Mesenchymal stem cell (in vitro differentiated cells and primary cell): ENCODE results near the gene RAD52.

Experiments used
- DNase-seq: peaks from one replicate; pipeline ENCODE4 v3.0.0-alpha.2; 2013
- H2AFZ ChIP-seq: one replicate; pipeline ENCODE4 v1.6.1; 2013; ENCODE audit warnings: low read depth, mild to moderate bottlenecking, control low read depth, inconsistent platforms, low read length, moderate library complexity
- H2AK5ac ChIP-seq: 2 replicates; pipeline ENCODE4 v1.6.1; 2013; ENCODE audit warnings: low read length, moderate library complexity, mild to moderate bottlenecking, inconsistent platforms; ENCODE audit not compliant: severe bottlenecking
- H2BK120ac ChIP-seq: one replicate; pipeline ENCODE4 v1.6.1; 2013; ENCODE audit warnings: low read depth, mild to moderate bottlenecking, inconsistent platforms, low read length, moderate library complexity
- H2BK12ac ChIP-seq, 2 experiments: one replicate each; pipeline ENCODE4 v1.6.1; 2013; ENCODE audit warnings: inconsistent platforms in 2 of 2, low read length in 2 of 2, mild to moderate bottlenecking in 2 of 2, moderate library complexity in 2 of 2, control low read depth in 1 of 2
- H2BK15ac ChIP-seq: one replicate; pipeline ENCODE4 v1.6.1; 2013; ENCODE audit warnings: mild to moderate bottlenecking, low read depth, inconsistent platforms; ENCODE audit not compliant: poor library complexity, severe bottlenecking
- H2BK5ac ChIP-seq: 2 replicates; pipeline ENCODE4 v1.6.1; 2013; ENCODE audit warnings: low read depth, mild to moderate bottlenecking, low read length, control low read depth, inconsistent platforms; ENCODE audit not compliant: poor library complexity, severe bottlenecking
- H3K14ac ChIP-seq, 2 experiments: one replicate each; pipeline ENCODE4 v1.6.1; 2013; ENCODE audit warnings: inconsistent platforms in 2 of 2, low read length in 2 of 2, control low read depth in 1 of 2, mild to moderate bottlenecking in 1 of 2, moderate library complexity in 1 of 2
- H3K18ac ChIP-seq, 2 experiments: one replicate each; pipeline ENCODE4 v1.6.1; 2013; ENCODE audit warnings: inconsistent platforms in 2 of 2, low read length in 2 of 2, control low read depth in 1 of 2, low read depth in 1 of 2, mild to moderate bottlenecking in 1 of 2
- H3K23ac ChIP-seq, 2 experiments: one replicate each; pipeline ENCODE4 v1.6.1; 2013; ENCODE audit warnings: inconsistent platforms in 2 of 2, low read length in 2 of 2, mild to moderate bottlenecking in 2 of 2, moderate library complexity in 2 of 2, control low read depth in 1 of 2
- H3K27ac ChIP-seq: 2 replicates; pipeline ENCODE4 v1.5.1; 2013; ENCODE audit warnings: mild to moderate bottlenecking, moderate library complexity, low read length, control low read depth, inconsistent platforms; ENCODE audit not compliant: poor library complexity, severe bottlenecking
- H3K27me3 ChIP-seq, 2 experiments: 2 replicates each; pipeline versions ENCODE4 v1.6.1 to v1.7.0; 2013; ENCODE audit warnings: low read length in 2 of 2, mild to moderate bottlenecking in 2 of 2, moderate library complexity in 2 of 2, control low read depth in 1 of 2, inconsistent platforms in 1 of 2; ENCODE audit not compliant: control insufficient read depth in 1 of 2, insufficient read depth in 1 of 2
- H3K36me3 ChIP-seq, 2 experiments: 2 replicates each; pipeline versions ENCODE4 v1.6.1 to v1.7.0; 2013; ENCODE audit warnings: low read length in 2 of 2, control low read depth in 1 of 2, inconsistent platforms in 1 of 2, low read depth in 1 of 2, mild to moderate bottlenecking in 1 of 2; ENCODE audit not compliant: insufficient read depth in 2 of 2, control insufficient read depth in 1 of 2
- H3K4ac ChIP-seq, 2 experiments: one replicate each; pipeline ENCODE4 v1.6.1; 2013; ENCODE audit warnings: inconsistent platforms in 2 of 2, low read length in 2 of 2, mild to moderate bottlenecking in 2 of 2, moderate library complexity in 2 of 2, control low read depth in 1 of 2, low read depth in 1 of 2
- H3K4me1 ChIP-seq: 2 replicates; pipeline ENCODE4 v1.6.1; 2013; ENCODE audit warnings: low read depth, low read length, control low read depth; ENCODE audit not compliant: control insufficient read depth, insufficient read depth
- H3K4me2 ChIP-seq: 2 replicates; pipeline ENCODE4 v1.6.1; 2013; ENCODE audit warnings: low read length, mild to moderate bottlenecking, inconsistent platforms; ENCODE audit not compliant: poor library complexity, severe bottlenecking
- H3K4me3 ChIP-seq, 2 experiments: 2 replicates each; pipeline versions ENCODE4 v1.5.1 to v1.7.0; 2013; ENCODE audit warnings: low read length in 2 of 2, mild to moderate bottlenecking in 2 of 2, control low read depth in 1 of 2, low read depth in 1 of 2; ENCODE audit not compliant: insufficient read depth in 1 of 2
- H3K79me1 ChIP-seq: replicated peaks from 2 replicates; pipeline ENCODE4 v1.6.1; 2013; ENCODE audit warnings: mild to moderate bottlenecking, control low read depth, low read length, inconsistent platforms; ENCODE audit not compliant: poor library complexity, severe bottlenecking
- H3K9ac ChIP-seq: 2 replicates; pipeline ENCODE4 v1.7.0; 2013; ENCODE audit warnings: mild to moderate bottlenecking, low read length, moderate library complexity
- H3K9me3 ChIP-seq: 2 replicates; pipeline ENCODE4 v1.7.0; 2013; ENCODE audit warnings: mild to moderate bottlenecking, low read length; ENCODE audit not compliant: control insufficient read depth
- H4K8ac ChIP-seq: one replicate; pipeline ENCODE4 v1.6.1; 2013; ENCODE audit warnings: inconsistent platforms, mild to moderate bottlenecking, low read length, moderate library complexity
- H4K91ac ChIP-seq: one replicate; pipeline ENCODE4 v1.6.1; 2013; ENCODE audit warnings: mild to moderate bottlenecking, low read length, inconsistent platforms
- WGBS: methylation state at CpG from one replicate; pipeline ENCODE4 v1.1.7; 2013; ENCODE audit warnings: mixed read lengths; 5-methylcytosine and 5-hydroxymethylcytosine counted together

Gene RAD52

GRCh38 chr12:868722-869121 is 80.8 kb downstream of the RAD52 start:
- no peak overlapping the region for H3K4me3 ChIP-seq

DNA sequence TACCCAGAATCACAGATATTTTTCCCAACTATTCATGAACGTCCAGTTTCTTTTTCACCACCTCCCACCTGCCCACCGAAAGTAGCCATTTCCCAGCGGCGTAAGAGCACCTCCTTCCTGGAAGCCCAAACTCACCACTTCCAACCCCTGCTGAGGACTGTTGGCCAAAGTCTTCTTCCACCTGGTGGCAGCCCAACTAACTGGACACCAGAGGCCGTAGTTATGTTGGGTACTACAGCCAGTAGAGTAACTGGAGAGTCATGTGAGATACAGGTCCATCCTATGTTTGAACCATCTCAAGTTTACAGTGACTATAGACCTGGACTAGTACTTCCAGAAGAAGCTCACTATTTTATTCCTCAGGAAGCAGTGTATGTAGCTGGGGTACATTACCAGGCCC is 81.6 kb downstream of the RAD52 start:
- Histone ChIP-seq H2BK15ac (no peak overlapping the region), H3K4me2 (no peak overlapping the region), H3K36me3 (peaks cover 25 to 97% of the 10 kb centered on the region in 2 experiments), H2BK12ac (no peak overlapping the region), H4K8ac (no peak overlapping the region), H3K9me3 (no peaks in the 10 kb centered on the region), H2BK120ac (no peak overlapping the region), H3K18ac (no peak overlapping the region), H2AFZ (no peak overlapping the region), H3K4me3 (no peak overlapping the region), H2BK5ac (no peak overlapping the region), H4K91ac (no peak overlapping the region), H3K4me1 (no peaks in the 10 kb centered on the region), H3K14ac (no peak overlapping the region), H3K23ac (no peak overlapping the region), H3K4ac (no peak overlapping the region), H3K9ac (no peak overlapping the region), H3K27me3 (no peaks in the 10 kb centered on the region), H3K27ac (no peak overlapping the region), H2AK5ac (no peak overlapping the region), H3K79me1 (peaks cover 18% of the 10 kb centered on the region)
- DNase-seq, result no peak
- 98% methylated on average over 4 of the region's 5 CpGs for WGBS

More at GRCh38 chr12:868722-869121, 80.8 kb downstream of the RAD52 start:
- no peak overlapping the region for H4K8ac ChIP-seq
- H3K18ac ChIP-seq, result no peak overlapping the region
- no peak overlapping the region for H2BK120ac ChIP-seq
- no peak overlapping the region for H2BK15ac ChIP-seq
- no peaks in the 10 kb centered on the region for H3K9me3 ChIP-seq
- 80% methylated on average over 3 of the region's 3 CpGs for WGBS
- no peak overlapping the region for H2BK5ac ChIP-seq
- H2BK12ac ChIP-seq, result no peak overlapping the region
- H3K4ac ChIP-seq, result no peak overlapping the region
- no peaks in the 10 kb centered on the region for H3K27me3 ChIP-seq
- H3K14ac ChIP-seq, result no peak overlapping the region
- peaks cover 25 to 98% of the 10 kb centered on the region in 2 experiments for H3K36me3 ChIP-seq
- H2AK5ac ChIP-seq, result no peak overlapping the region
- H4K91ac ChIP-seq, result no peak overlapping the region
- no peak overlapping the region for H2AFZ ChIP-seq
- no peak for DNase-seq
- H3K23ac ChIP-seq, result no peak overlapping the region
- H3K9ac ChIP-seq, result no peak overlapping the region
- H3K79me1 ChIP-seq, result peaks cover 18% of the 10 kb centered on the region
- no peaks in the 10 kb centered on the region for H3K4me1 ChIP-seq
- H3K27ac ChIP-seq, result no peak overlapping the region
- H3K4me2 ChIP-seq, result no peak overlapping the region

DNA sequence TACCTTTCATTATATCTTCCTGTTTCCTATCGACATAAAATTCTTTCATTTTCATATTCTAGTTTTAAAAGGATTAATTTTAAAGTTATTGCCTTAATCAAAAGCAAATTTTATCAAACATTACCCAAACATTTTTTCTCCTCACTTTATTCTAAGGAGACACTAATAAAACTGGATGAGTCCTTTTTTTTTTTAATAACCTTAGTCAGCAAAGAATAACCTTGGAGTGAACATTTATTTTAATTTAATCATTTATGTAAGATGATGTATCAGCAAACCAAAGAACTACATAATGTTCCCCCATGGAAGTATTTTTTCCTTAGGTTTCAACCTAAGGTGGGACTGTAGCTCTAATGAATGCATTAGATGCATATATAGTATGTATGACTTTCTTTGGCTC is 83.9 kb downstream of the RAD52 start:
- no peak overlapping the region for H3K14ac ChIP-seq
- no peak overlapping the region for H2AFZ ChIP-seq
- no peak overlapping the region for H3K4me3 ChIP-seq
- H2BK15ac ChIP-seq, result no peak overlapping the region
- H3K79me1 ChIP-seq, result peaks cover 26% of the 10 kb centered on the region
- no peak overlapping the region for H2BK12ac ChIP-seq
- no peak overlapping the region for H3K4me2 ChIP-seq
- no peaks in the 10 kb centered on the region for H3K4me1 ChIP-seq
- no peaks in the 10 kb centered on the region for H3K27me3 ChIP-seq
- H3K23ac ChIP-seq, result no peak overlapping the region
- H3K9ac ChIP-seq, result no peak overlapping the region
- no peak overlapping the region for H3K4ac ChIP-seq
- no CpG with 5 or more reads among the region's 1 CpG for WGBS
- no peak overlapping the region for H2BK5ac ChIP-seq
- no peak for DNase-seq
- no peak overlapping the region for H3K27ac ChIP-seq
- H3K18ac ChIP-seq, result no peak overlapping the region
- no peak overlapping the region for H4K91ac ChIP-seq
- H2AK5ac ChIP-seq, result no peak overlapping the region
- H3K9me3 ChIP-seq, result no peaks in the 10 kb centered on the region
- H2BK120ac ChIP-seq, result no peak overlapping the region
- H3K36me3 ChIP-seq, result peaks cover 24 to 97% of the 10 kb centered on the region in 2 experiments
- no peak overlapping the region for H4K8ac ChIP-seq

- Histone ChIP-seq H3K36me3 (peaks cover 22 to 97% of the 10 kb centered on the region in 2 experiments), H2BK15ac (no peak overlapping the region), H3K27me3 (no peaks in the 10 kb centered on the region), H3K9me3 (no peaks in the 10 kb centered on the region), H3K79me1 (peaks cover 23% of the 10 kb centered on the region), H3K27ac (no peak overlapping the region), H2BK12ac (no peak overlapping the region), H2BK5ac (no peak overlapping the region), H3K4me1 (no peaks in the 10 kb centered on the region), H4K91ac (no peak overlapping the region), H2AK5ac (no peak overlapping the region), H3K4me3 (no peak overlapping the region), H2AFZ (no peak overlapping the region), H4K8ac (no peak overlapping the region), H3K23ac (no peak overlapping the region), H3K4ac (no peak overlapping the region), H3K4me2 (no peak overlapping the region), H3K14ac (no peak overlapping the region), H3K18ac (no peak overlapping the region), H2BK120ac (no peak overlapping the region), H3K9ac (no peak overlapping the region)
- WGBS, result no CpG with 5 or more reads among the region's 1 CpG
- no peak for DNase-seq
Measured at GRCh38 chr12:863285-863684, 86.2 kb downstream of the RAD52 start.
